Measurements from ENCODE around the gene CA10. TPM values are rescaled to one million over a fixed set of nuclear protein-coding genes. Genes with fewer than 3 reads are reported as not detected.

The CA10 gene
- total and polyA plus RNA-seq, 2 experiments from 2014 or later = not detected

DNA sequence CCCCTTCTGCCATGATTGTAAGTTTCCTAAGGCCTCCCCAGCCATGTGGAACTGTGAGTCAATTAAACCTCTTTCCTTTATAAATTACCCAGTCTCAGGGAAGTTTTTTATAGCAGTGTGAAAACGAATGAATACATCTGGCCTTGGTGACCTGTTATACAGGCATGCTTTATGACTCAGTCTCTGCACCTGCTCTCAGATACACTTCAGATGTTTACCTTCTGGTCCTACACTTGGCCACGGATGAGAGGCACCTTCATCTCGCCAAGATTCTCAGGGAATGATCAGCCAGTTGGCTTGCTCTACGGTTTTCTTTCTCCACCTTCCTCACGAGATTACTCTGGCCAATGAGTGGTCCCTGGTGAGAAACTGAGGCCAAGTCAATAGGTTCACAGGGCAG lies 304.7 kb downstream of the CA10 start:
- 7 to 9% methylated on average over 5 of the region's 5 CpGs for WGBS, 2 experiments (ENCODE audit: low coverage in 1 of 2, low lambda C conversion rate in 2 of 2, missing lambda C conversion rate in 2 of 2)
- no peaks in the 10 kb centered on the region for H3K36me3 ChIP-seq (ENCODE audit: low read depth)
- H3F3A ChIP-seq (ENCODE audit: insufficient read depth) = no peaks in the 10 kb centered on the region
- no peak overlapping the region for H3K4me2 ChIP-seq (ENCODE audit: unreplicated experiment)
- in situ Hi-C loops (cut with MboI) = no loop called here
- no peaks in the 10 kb centered on the region for H3K4me1 ChIP-seq (ENCODE audit: insufficient read depth)
- TF ChIP-seq EZH2phosphoT487 (IDR thresholded peaks at IDR 0.05; ENCODE audit: insufficient read depth, low read depth) (no peak), EZH2 (IDR thresholded peaks at IDR 0.05; ENCODE audit: insufficient read depth, poor library complexity, severe bottlenecking) (no peak)
- no peaks in the 10 kb centered on the region for H3K79me2 ChIP-seq (ENCODE audit: insufficient read depth)
- H3K9me3 ChIP-seq (ENCODE audit: low read depth) = no peaks in the 10 kb centered on the region
- no peak overlapping the region for H3K4me3 ChIP-seq
- no peak overlapping the region for H3K9ac ChIP-seq
- no peaks in the 10 kb centered on the region for H4K20me1 ChIP-seq (ENCODE audit: insufficient read depth)
- DNase-seq = no peak
- no peak overlapping the region for H3K27ac ChIP-seq
- H3K9me2 ChIP-seq (ENCODE audit: insufficient read depth) = no peaks in the 10 kb centered on the region
- H3K27me3 ChIP-seq (replicated peaks; ENCODE audit: insufficient read depth) = no peaks in the 10 kb centered on the region
- no peak overlapping the region for H2AFZ ChIP-seq

DNA sequence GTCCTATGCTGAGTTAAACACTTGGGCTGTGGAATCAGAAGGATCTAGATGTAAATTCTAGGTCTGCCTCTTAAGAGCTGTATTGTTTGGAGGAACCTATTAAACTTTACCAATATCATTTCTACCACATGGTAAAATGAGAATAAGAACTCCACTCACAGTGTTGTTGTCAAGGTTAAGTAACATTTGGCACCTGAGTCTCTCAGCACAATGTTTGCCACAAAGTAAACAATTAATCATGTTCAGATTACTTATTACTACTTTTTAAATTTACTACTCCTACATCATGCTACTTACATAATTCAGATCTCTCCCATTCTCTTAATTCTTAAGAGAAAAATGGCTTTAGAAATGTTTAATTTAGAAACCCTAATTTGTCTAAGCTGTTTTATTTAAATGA lies 305.9 kb downstream of the CA10 start:
- Histone ChIP-seq H3K9me3 (ENCODE audit: low read depth) (no peaks in the 10 kb centered on the region), H3K4me1 (ENCODE audit: insufficient read depth) (no peaks in the 10 kb centered on the region), H3K4me2 (ENCODE audit: unreplicated experiment) (no peak overlapping the region), H2AFZ (no peak overlapping the region), H3K36me3 (ENCODE audit: low read depth) (no peaks in the 10 kb centered on the region), H3K4me3 (no peak overlapping the region), H3K9ac (no peak overlapping the region), H3K9me2 (ENCODE audit: insufficient read depth) (no peaks in the 10 kb centered on the region), H3F3A (ENCODE audit: insufficient read depth) (no peaks in the 10 kb centered on the region), H3K27me3 (replicated peaks; ENCODE audit: insufficient read depth) (no peaks in the 10 kb centered on the region), H4K20me1 (ENCODE audit: insufficient read depth) (no peaks in the 10 kb centered on the region), H3K27ac (no peak overlapping the region), H3K79me2 (ENCODE audit: insufficient read depth) (no peaks in the 10 kb centered on the region)
- in situ Hi-C loops (cut with MboI) = no loop called here
- DNase-seq = no peak
- TF ChIP-seq EZH2phosphoT487 (IDR thresholded peaks at IDR 0.05; ENCODE audit: insufficient read depth, low read depth) = no peak
- TF ChIP-seq EZH2 (IDR thresholded peaks at IDR 0.05; ENCODE audit: insufficient read depth, poor library complexity, severe bottlenecking) = no peak

DNA sequence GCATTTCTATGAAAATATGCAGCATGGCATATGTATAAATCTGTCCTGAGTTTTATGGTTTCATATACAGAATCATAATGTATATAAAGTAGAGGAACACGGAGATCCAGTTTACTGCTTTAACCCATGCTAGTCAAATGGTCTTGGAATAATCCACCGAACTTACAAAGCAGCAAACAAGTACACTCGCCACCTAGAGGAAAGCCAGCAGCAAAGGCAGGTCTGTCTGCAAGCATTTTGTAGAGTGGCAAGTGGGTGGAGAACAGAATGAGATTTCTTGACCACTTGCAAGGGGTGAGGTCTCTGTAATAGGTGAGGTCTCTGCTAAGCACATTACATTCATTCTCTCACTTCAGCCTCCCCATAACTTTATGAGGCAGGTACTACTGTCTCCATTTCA lies 308.3 kb downstream of the CA10 start:
- in situ Hi-C loops (cut with MboI) = no loop called here
- H3K4me1 ChIP-seq (ENCODE audit: insufficient read depth) = no peaks in the 10 kb centered on the region
- H3K79me2 ChIP-seq (ENCODE audit: insufficient read depth) = no peaks in the 10 kb centered on the region
- H3K4me2 ChIP-seq (ENCODE audit: unreplicated experiment) = no peak overlapping the region
- no peaks in the 10 kb centered on the region for H4K20me1 ChIP-seq (ENCODE audit: insufficient read depth)
- no peaks in the 10 kb centered on the region for H3K36me3 ChIP-seq (ENCODE audit: low read depth)
- H3K27ac ChIP-seq = no peak overlapping the region
- H2AFZ ChIP-seq = no peak overlapping the region
- no peak overlapping the region for H3K4me3 ChIP-seq
- H3K27me3 ChIP-seq (replicated peaks; ENCODE audit: insufficient read depth) = no peaks in the 10 kb centered on the region
- DNase-seq = no peak
- WGBS, 2 experiments (ENCODE audit: low coverage in 1 of 2, low lambda C conversion rate in 2 of 2, missing lambda C conversion rate in 2 of 2) = 4 to 12% methylated on average over 3 of the region's 3 CpGs
- no peaks in the 10 kb centered on the region for H3K9me3 ChIP-seq (ENCODE audit: low read depth)
- H3F3A ChIP-seq (ENCODE audit: insufficient read depth) = no peaks in the 10 kb centered on the region
- H3K9ac ChIP-seq = no peak overlapping the region
- TF ChIP-seq EZH2 (IDR thresholded peaks at IDR 0.05; ENCODE audit: insufficient read depth, poor library complexity, severe bottlenecking) (no peak), EZH2phosphoT487 (IDR thresholded peaks at IDR 0.05; ENCODE audit: insufficient read depth, low read depth) (no peak)
- no peaks in the 10 kb centered on the region for H3K9me2 ChIP-seq (ENCODE audit: insufficient read depth)

DNA sequence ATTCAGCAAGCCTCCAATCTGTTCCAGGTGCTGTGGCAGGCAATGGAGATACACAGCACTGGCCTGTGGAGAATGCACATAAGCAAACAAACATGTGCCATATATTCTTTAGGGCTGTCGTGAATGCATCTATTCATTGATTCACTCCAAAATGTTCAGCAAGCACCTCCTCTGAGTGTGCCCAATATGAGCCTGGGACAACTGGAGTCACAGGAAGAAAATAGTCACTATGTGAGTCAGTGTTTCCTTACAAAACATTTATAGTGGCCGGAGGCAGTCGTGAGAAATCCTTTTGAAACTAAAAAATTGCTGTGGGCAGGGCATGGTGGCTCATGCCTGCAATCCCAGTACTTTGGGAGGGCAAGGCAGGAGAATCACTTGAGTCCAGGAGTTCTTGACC lies 310.1 kb downstream of the CA10 start:
- Histone ChIP-seq H3K36me3 (ENCODE audit: low read depth) (no peaks in the 10 kb centered on the region), H3K9me3 (ENCODE audit: low read depth) (no peaks in the 10 kb centered on the region), H3K27ac (no peak overlapping the region), H3K9me2 (ENCODE audit: insufficient read depth) (no peaks in the 10 kb centered on the region), H3K79me2 (ENCODE audit: insufficient read depth) (no peaks in the 10 kb centered on the region), H3K4me3 (no peak overlapping the region), H2AFZ (no peak overlapping the region), H3F3A (ENCODE audit: insufficient read depth) (no peaks in the 10 kb centered on the region), H3K4me1 (ENCODE audit: insufficient read depth) (no peaks in the 10 kb centered on the region), H4K20me1 (ENCODE audit: insufficient read depth) (no peaks in the 10 kb centered on the region), H3K27me3 (replicated peaks; ENCODE audit: insufficient read depth) (no peaks in the 10 kb centered on the region), H3K9ac (no peak overlapping the region), H3K4me2 (ENCODE audit: unreplicated experiment) (no peak overlapping the region)
- peak; percentile 0 for DNase-seq
- 6 to 10% methylated on average over 3 of the region's 3 CpGs for WGBS, 2 experiments (ENCODE audit: low coverage in 1 of 2, low lambda C conversion rate in 2 of 2, missing lambda C conversion rate in 2 of 2)
- no peak for TF ChIP-seq EZH2phosphoT487 (IDR thresholded peaks at IDR 0.05; ENCODE audit: insufficient read depth, low read depth)
- no peak for TF ChIP-seq EZH2 (IDR thresholded peaks at IDR 0.05; ENCODE audit: insufficient read depth, poor library complexity, severe bottlenecking)
- in situ Hi-C loops (cut with MboI) = no loop called here

DNA sequence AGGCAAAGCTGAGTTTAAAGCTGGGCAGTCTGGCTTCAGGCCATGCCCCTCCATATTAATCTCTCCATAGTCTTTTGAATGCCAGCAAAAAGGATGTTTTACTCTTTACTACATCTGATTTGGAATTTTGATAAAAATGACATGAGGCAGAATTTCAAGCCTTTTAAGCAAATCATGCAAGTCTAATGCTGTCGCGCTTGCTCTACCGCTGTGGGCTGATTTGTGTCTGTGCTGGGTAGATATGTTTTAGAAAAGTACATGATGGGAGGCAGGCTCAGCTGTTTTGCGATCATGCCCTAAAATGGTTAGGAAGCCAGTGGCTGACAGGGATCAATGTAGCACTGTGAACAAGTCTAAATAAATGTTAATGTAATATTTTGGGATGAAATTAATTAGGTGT lies 311.9 kb downstream of the CA10 start:
- Histone ChIP-seq H3K4me2 (ENCODE audit: unreplicated experiment) (no peak overlapping the region), H2AFZ (no peak overlapping the region), H4K20me1 (ENCODE audit: insufficient read depth) (no peaks in the 10 kb centered on the region), H3K79me2 (ENCODE audit: insufficient read depth) (no peaks in the 10 kb centered on the region), H3K4me3 (no peak overlapping the region), H3K9me2 (ENCODE audit: insufficient read depth) (no peaks in the 10 kb centered on the region), H3K9ac (no peak overlapping the region), H3K4me1 (ENCODE audit: insufficient read depth) (no peaks in the 10 kb centered on the region), H3K36me3 (ENCODE audit: low read depth) (no peaks in the 10 kb centered on the region), H3K9me3 (ENCODE audit: low read depth) (no peaks in the 10 kb centered on the region), H3F3A (ENCODE audit: insufficient read depth) (no peaks in the 10 kb centered on the region), H3K27me3 (replicated peaks; ENCODE audit: insufficient read depth) (no peaks in the 10 kb centered on the region), H3K27ac (no peak overlapping the region)
- no peak for DNase-seq
- TF ChIP-seq EZH2 (IDR thresholded peaks at IDR 0.05; ENCODE audit: insufficient read depth, poor library complexity, severe bottlenecking) = no peak
- TF ChIP-seq EZH2phosphoT487 (IDR thresholded peaks at IDR 0.05; ENCODE audit: insufficient read depth, low read depth) = no peak
- WGBS, 2 experiments (ENCODE audit: low coverage in 1 of 2, low lambda C conversion rate in 2 of 2, missing lambda C conversion rate in 2 of 2) = 62 to 70% methylated on average over 4 of the region's 4 CpGs
- in situ Hi-C loops (cut with MboI) = no loop called here
